Thymus (tissue), 11 donors: ENCODE data around the gene CD226. TPM values are rescaled to one million over a fixed set of nuclear protein-coding genes. Genes with fewer than 3 reads are reported as not detected.
"Not testable (repeated sequence)": the region's sequence is repeated elsewhere in the genome, so short reads cannot be mapped to it uniquely, and the experiment has no call there.

Source experiments
- DNase-seq, 9 donors: peaks; one replicate each; pipeline ENCODE4 v3.0.0-alpha.2; 2013; ENCODE audit warnings: low spot score in 9 of 9, low read depth in 6 of 9, missing footprints in 1 of 9
- H3K27ac ChIP-seq, 2 donors: one replicate each; pipeline ENCODE4 v1.5.1; 2013; ENCODE audit warnings: control low read depth in 1 of 2, low read depth in 1 of 2, low read length in 1 of 2, mild to moderate bottlenecking in 1 of 2, moderate library complexity in 1 of 2
- H3K27me3 ChIP-seq, 2 donors: one replicate each; pipeline ENCODE4 v1.5.1; 2013; ENCODE audit warnings: low read length in 1 of 2; ENCODE audit not compliant: control insufficient read depth in 2 of 2, insufficient read depth in 1 of 2
- H3K36me3 ChIP-seq, 2 donors: one replicate each; pipeline ENCODE4 v1.5.1; 2013; ENCODE audit warnings: low read length in 1 of 2, mild to moderate bottlenecking in 1 of 2, moderate library complexity in 1 of 2; ENCODE audit not compliant: control insufficient read depth in 2 of 2, insufficient read depth in 2 of 2
- H3K4me1 ChIP-seq, 2 donors: one replicate each; pipeline ENCODE4 v1.5.1; 2013; ENCODE audit warnings: low read length in 2 of 2; ENCODE audit not compliant: control insufficient read depth in 2 of 2, insufficient read depth in 2 of 2
- H3K4me3 ChIP-seq, 2 donors: one replicate each; pipeline ENCODE4 v1.5.1; 2013; ENCODE audit warnings: low read length in 2 of 2, control low read depth in 1 of 2, mild to moderate bottlenecking in 1 of 2
- H3K9me3 ChIP-seq, 2 donors: one replicate each; pipeline ENCODE4 v1.5.1; 2013; ENCODE audit warnings: low read length in 1 of 2, mild to moderate bottlenecking in 1 of 2; ENCODE audit not compliant: control insufficient read depth in 2 of 2, insufficient read depth in 1 of 2
- WGBS: extraction: QIAGEN DNeasy Blood & Tissue Kit; methylation state at CpG from one replicate; pipeline ENCODE4 v1.1.7; 2013; 5-methylcytosine and 5-hydroxymethylcytosine counted together
- polyA plus RNA-seq: library from polyadenylated mRNA; stranded (reverse); fragments of 200-250 nt; gene quantifications from one replicate; pipeline ENCODE4 v1.2.3, GENCODE V29; 2013
- total RNA-seq: library from RNA; stranded (reverse); fragments of 120-200 nt; gene quantifications from one replicate; pipeline ENCODE4 v1.2.4, GENCODE V29; 2013
- donor health status: healthy.

The CD226 gene
- total and polyA plus RNA-seq, 2 donors: 4.1 to 16.7 TPM

- Histone ChIP-seq H3K4me3 (no peak overlapping the region), H3K36me3 (peaks cover 0 to 4% of the 10 kb centered on the region in 2 donors), H3K9me3 (no peaks in the 10 kb centered on the region), H3K4me1 (no peaks in the 10 kb centered on the region), H3K27me3 (no peaks in the 10 kb centered on the region), H3K27ac (no peak overlapping the region)
- 95% methylated on average over 2 of the region's 2 CpGs for WGBS
- no peak for DNase-seq
Observed at GRCh38 chr18:69871363-69871762, 76.3 kb downstream of the CD226 start.

- Histone ChIP-seq H3K27me3 (no peaks in the 10 kb centered on the region), H3K4me3 (no peak overlapping the region), H3K36me3 (peaks cover 0 to 4% of the 10 kb centered on the region in 2 donors), H3K9me3 (no peaks in the 10 kb centered on the region), H3K4me1 (no peaks in the 10 kb centered on the region), H3K27ac (no peak overlapping the region)
- WGBS: 93% methylated on average over 4 of the region's 4 CpGs
- DNase-seq: no peak
Observed at GRCh38 chr18:69870736-69871135, 76.9 kb downstream of the CD226 start.

- Histone ChIP-seq H3K4me3 (no peak overlapping the region), H3K27ac (no peak overlapping the region), H3K36me3 (peaks cover 3 to 4% of the 10 kb centered on the region in 2 donors), H3K27me3 (no peaks in the 10 kb centered on the region), H3K9me3 (no peaks in the 10 kb centered on the region), H3K4me1 (no peaks in the 10 kb centered on the region)
- no peak for DNase-seq
- WGBS: 85% methylated on average over 4 of the region's 4 CpGs
Observed at GRCh38 chr18:69866212-69866611, 81.5 kb downstream of the CD226 start.

GRCh38 chr18:69865776-69866175 lies 81.9 kb downstream of the CD226 start:
- DNase-seq: no peak
- Histone ChIP-seq H3K9me3 (no peaks in the 10 kb centered on the region), H3K36me3 (peaks cover 3 to 4% of the 10 kb centered on the region in 2 donors), H3K4me3 (no peak overlapping the region), H3K27me3 (no peaks in the 10 kb centered on the region), H3K4me1 (no peaks in the 10 kb centered on the region), H3K27ac (no peak overlapping the region)
- 46% methylated on average over 4 of the region's 4 CpGs for WGBS

GRCh38 chr18:69864802-69865201 lies 82.9 kb downstream of the CD226 start:
- H3K27ac ChIP-seq, H3K36me3 ChIP-seq, H3K4me3 ChIP-seq, DNase-seq, H3K27me3 ChIP-seq, H3K9me3 ChIP-seq, H3K4me1 ChIP-seq: not testable (repeated sequence)
- WGBS: 94% methylated on average over 6 of the region's 6 CpGs

- Histone ChIP-seq H3K4me3 (no peak overlapping the region), H3K4me1 (no peaks in the 10 kb centered on the region), H3K27ac (no peak overlapping the region), H3K9me3 (no peaks in the 10 kb centered on the region), H3K36me3 (peaks cover 0 to 2% of the 10 kb centered on the region in 2 donors), H3K27me3 (no peaks in the 10 kb centered on the region)
- WGBS: 97% methylated on average over 5 of the region's 5 CpGs
- no peak for DNase-seq
Observed at GRCh38 chr18:69858897-69859296, 88.8 kb downstream of the CD226 start.

GRCh38 chr18:69854455-69854854 lies 93.2 kb downstream of the CD226 start:
- H3K4me1 ChIP-seq: no peaks in the 10 kb centered on the region
- 91% methylated on average over 1 of the region's 1 CpG for WGBS
- H3K9me3 ChIP-seq: no peaks in the 10 kb centered on the region
- H3K27me3 ChIP-seq: no peaks in the 10 kb centered on the region
- H3K27ac ChIP-seq: no peak overlapping the region
- no peaks in the 10 kb centered on the region for H3K36me3 ChIP-seq
- no peak for DNase-seq
- H3K4me3 ChIP-seq: no peak overlapping the region

GRCh38 chr18:69853051-69853450 lies 94.6 kb downstream of the CD226 start:
- Histone ChIP-seq H3K27me3 (no peaks in the 10 kb centered on the region), H3K9me3 (no peaks in the 10 kb centered on the region), H3K27ac (no peak overlapping the region), H3K4me3 (no peak overlapping the region), H3K36me3 (no peaks in the 10 kb centered on the region), H3K4me1 (no peaks in the 10 kb centered on the region)
- DNase-seq: no peak
- WGBS: 83% methylated on average over 4 of the region's 4 CpGs

GRCh38 chr18:69845593-69846506 lies 101.8 kb downstream of the CD226 start:
- Histone ChIP-seq H3K27me3 (no peaks in the 10 kb centered on the region), H3K36me3 (no peaks in the 10 kb centered on the region), H3K4me1 (no peaks in the 10 kb centered on the region), H3K4me3 (no peak overlapping the region), H3K27ac (no peak overlapping the region), H3K9me3 (no peaks in the 10 kb centered on the region)
- WGBS: 92% methylated on average over 8 of the region's 8 CpGs
- peak in 2 of 9 donors; percentile 23 to 39 for DNase-seq
